ENCODE results near the gene ASB2.

GRCh38 chr14:93892505-93892839 lies 83.9 kb downstream of the ASB2 start:
- TF ChIP-seq, protein P1, sequence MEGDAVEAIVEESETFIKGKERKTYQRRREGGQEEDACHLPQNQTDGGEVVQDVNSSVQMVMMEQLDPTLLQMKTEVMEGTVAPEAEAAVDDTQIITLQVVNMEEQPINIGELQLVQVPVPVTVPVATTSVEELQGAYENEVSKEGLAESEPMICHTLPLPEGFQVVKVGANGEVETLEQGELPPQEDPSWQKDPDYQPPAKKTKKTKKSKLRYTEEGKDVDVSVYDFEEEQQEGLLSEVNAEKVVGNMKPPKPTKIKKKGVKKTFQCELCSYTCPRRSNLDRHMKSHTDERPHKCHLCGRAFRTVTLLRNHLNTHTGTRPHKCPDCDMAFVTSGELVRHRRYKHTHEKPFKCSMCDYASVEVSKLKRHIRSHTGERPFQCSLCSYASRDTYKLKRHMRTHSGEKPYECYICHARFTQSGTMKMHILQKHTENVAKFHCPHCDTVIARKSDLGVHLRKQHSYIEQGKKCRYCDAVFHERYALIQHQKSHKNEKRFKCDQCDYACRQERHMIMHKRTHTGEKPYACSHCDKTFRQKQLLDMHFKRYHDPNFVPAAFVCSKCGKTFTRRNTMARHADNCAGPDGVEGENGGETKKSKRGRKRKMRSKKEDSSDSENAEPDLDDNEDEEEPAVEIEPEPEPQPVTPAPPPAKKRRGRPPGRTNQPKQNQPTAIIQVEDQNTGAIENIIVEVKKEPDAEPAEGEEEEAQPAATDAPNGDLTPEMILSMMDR (IDR thresholded peaks at IDR 0.05), result no peak
- TF ChIP-seq POLR2A (IDR thresholded peaks at IDR 0.05) (no peak), POLR2AphosphoS5 (IDR thresholded peaks at IDR 0.05; ENCODE audit: insufficient read depth in 1 of 2, low read depth in 1 of 2) (no peak)
